A549 (cell line): ENCODE results near the gene MAP2K7. TPM values are rescaled to one million over a fixed set of nuclear protein-coding genes. Genes with fewer than 3 reads are reported as not detected.
A peak's percentile ranks its signal among the peaks of the same experiment; 100 is the strongest.

Source experiments
- ATAC-seq, 2 experiments: fragments of 200-7000 bp in 1 of 2; fragments of >200 bp in 1 of 2; cut with Nextera tagmentation in 1 of 2; cut with Tn5 transposase in 1 of 2; 3 replicates each; pipeline versions ENCODE4 v1.8.0 to v1.9.1; 2018 to 2020; ENCODE audit warnings: mild to moderate bottlenecking in 1 of 2, moderate library complexity in 1 of 2
- CTCF ChIA-PET: fragments of 300-600 bp; sonication (Branson Sonifier 250); formaldehyde crosslinking; extraction: SDS; loops from one replicate; lab custom pipeline; 2021; ENCODE audit warnings: antibody characterized with exemption, inconsistent platforms; lab: Yijun Ruan, JAX
- POLR2A ChIA-PET: fragments of 350-600 bp; formaldehyde crosslinking; extraction: SDS; loops from one replicate; lab custom pipeline; 2021; ENCODE audit warnings: antibody characterized with exemption, inconsistent platforms; lab: Yijun Ruan, JAX
- DNase-seq, 2 experiments: peaks; one replicate each; pipeline versions ENCODE4 v3.0.0 to v3.0.0-alpha.2; 2011 to 2016; ENCODE audit warnings: low read depth in 1 of 2, low spot score in 1 of 2
- FAIRE-seq: peaks from 2 replicates; lab custom pipeline; 2011; peaks lifted over from hg19 to GRCh38; lab: Jason Lieb, UNC
- H3K27ac ChIP-seq, 2 experiments: fragments of >200 bp; sonication (Bioruptor Twin); formaldehyde crosslinking; 3 replicates each; pipeline ENCODE4 v1.5.1; 2016 to 2017
- H3K4me1 ChIP-seq: fragments of >200 bp; sonication (Bioruptor Twin); formaldehyde crosslinking; 3 replicates; pipeline ENCODE4 v1.6.1; 2016
- H3K4me2 ChIP-seq: fragments of >200 bp; sonication (Bioruptor Twin); formaldehyde crosslinking; 3 replicates; pipeline ENCODE4 v1.6.1; 2016
- H3K4me3 ChIP-seq: fragments of >200 bp; sonication (Bioruptor Twin); formaldehyde crosslinking; 3 replicates; pipeline ENCODE4 v1.5.1; 2016
- H3K9me3 ChIP-seq: fragments of >200 bp; sonication (Bioruptor Twin); formaldehyde crosslinking; 3 replicates; pipeline ENCODE4 v1.6.1; 2016
- BHLHE40 ChIP-seq: IDR thresholded peaks from 2 replicates; pipeline ENCODE4 v1.6.1; 2012; ENCODE audit warnings: low read depth, low read length, inconsistent platforms
- CEBPB ChIP-seq, 2 experiments: fragments of >200 bp in 1 of 2; sonication (Bioruptor Twin) in 1 of 2; formaldehyde crosslinking in 1 of 2; IDR thresholded peaks; 2 replicates each; pipeline ENCODE4 v1.6.1; 2012 to 2016
- CHD4 ChIP-seq: fragments of 200-600 bp; sonication (generic); IDR thresholded peaks from 2 replicates; pipeline ENCODE4 v1.6.1; 2016; ENCODE audit warnings: antibody characterized with exemption, mild to moderate bottlenecking, borderline replicate concordance
- CTCF ChIP-seq: fragments of >200 bp; sonication (Bioruptor Twin); formaldehyde crosslinking; IDR thresholded peaks from 3 replicates; pipeline ENCODE4 v1.5.1; 2016
- EHF ChIP-seq: fragments of 250-450 bp; sonication (Bioruptor Pico); IDR thresholded peaks from 2 replicates; pipeline ENCODE4 v1.5.0; 2020; ENCODE audit warnings: mild to moderate bottlenecking
- FOSL2 ChIP-seq, 2 experiments: fragments of 450-650 bp in 1 of 2; fragments of >200 bp in 1 of 2; sonication (Bioruptor Twin) in 1 of 2; formaldehyde crosslinking; IDR thresholded peaks; 2 replicates each; pipeline versions ENCODE4 v1.5.0 to v1.6.1; 2016 to 2020; ENCODE audit warnings: mild to moderate bottlenecking in 1 of 2, moderate library complexity in 1 of 2
- FOXS1 ChIP-seq: fragments of 250-450 bp; sonication (Bioruptor Pico); IDR thresholded peaks from 2 replicates; pipeline ENCODE4 v1.5.0; 2020; ENCODE audit warnings: mild to moderate bottlenecking, moderate library complexity
- HDAC2 ChIP-seq: fragments of 200-600 bp; sonication (generic); IDR thresholded peaks from 2 replicates; pipeline ENCODE4 v1.6.1; 2016
- HES2 ChIP-seq: fragments of >200 bp; sonication (Bioruptor Twin); formaldehyde crosslinking; IDR thresholded peaks from 2 replicates; pipeline ENCODE4 v1.6.1; 2016
- HOXB5 ChIP-seq: fragments of 250-450 bp; sonication (Bioruptor Pico); IDR thresholded peaks from 2 replicates; pipeline ENCODE4 v1.5.0; 2020; ENCODE audit warnings: mild to moderate bottlenecking, moderate library complexity
- MAX ChIP-seq: IDR thresholded peaks from 2 replicates; pipeline ENCODE4 v1.6.1; 2012
- MYC ChIP-seq: IDR thresholded peaks from 2 replicates; pipeline ENCODE4 v1.6.1; 2012; ENCODE audit warnings: mild to moderate bottlenecking, inconsistent platforms, low read length, improper control_type of control experiment, borderline replicate concordance
- NFE2L2 ChIP-seq: fragments of 150-350 bp; conservative IDR thresholded peaks from 2 replicates; pipeline ENCODE4 v1.6.1; 2014; ENCODE audit warnings: low read length
- NR3C1 ChIP-seq: fragments of >200 bp; sonication (Bioruptor Twin); formaldehyde crosslinking; IDR thresholded peaks from 3 replicates; pipeline ENCODE4 v1.6.1; 2017
- PHF8 ChIP-seq: fragments of 200-600 bp; sonication (generic); IDR thresholded peaks from 2 replicates; pipeline ENCODE4 v1.6.1; 2016; ENCODE audit warnings: low read depth, mild to moderate bottlenecking, antibody characterized with exemption, moderate library complexity, borderline replicate concordance
- POLR2A ChIP-seq: IDR thresholded peaks from 2 replicates; pipeline ENCODE4 v1.6.1; 2012; ENCODE audit warnings: mild to moderate bottlenecking, low read length
- RARB ChIP-seq: fragments of 250-450 bp; sonication (Bioruptor Pico); IDR thresholded peaks from 2 replicates; pipeline ENCODE4 v1.8.0; 2021; ENCODE audit warnings: mild to moderate bottlenecking, moderate library complexity
- RNF2 ChIP-seq: fragments of 200-600 bp; sonication (generic); IDR thresholded peaks from 2 replicates; pipeline ENCODE4 v1.6.1; 2016; ENCODE audit warnings: low read depth, mild to moderate bottlenecking, antibody characterized with exemption, moderate library complexity, borderline replicate concordance
- SREBF2 ChIP-seq: fragments of 450-650 bp; IDR thresholded peaks from 2 replicates; pipeline ENCODE4 v1.6.1; 2014; ENCODE audit warnings: mild to moderate bottlenecking, moderate library complexity
- TFCP2L1 ChIP-seq: fragments of 250-450 bp; sonication (Bioruptor Pico); IDR thresholded peaks from 2 replicates; pipeline ENCODE4 v1.5.0; 2021; ENCODE audit warnings: mild to moderate bottlenecking
- ZC3H11A ChIP-seq: fragments of 450-650 bp; IDR thresholded peaks from 2 replicates; pipeline ENCODE4 v1.6.1; 2014; ENCODE audit warnings: antibody characterized with exemption, mild to moderate bottlenecking
- ZSCAN20 ChIP-seq: fragments of 250-450 bp; sonication (Bioruptor Pico); IDR thresholded peaks from 2 replicates; pipeline ENCODE4 v1.8.0; 2022; ENCODE audit warnings: mild to moderate bottlenecking, moderate library complexity
- WGBS: methylation state at CpG from one replicate; pipeline ENCODE4 v1.1.6; 2017; ENCODE audit errors: missing lambda C conversion rate; 5-methylcytosine and 5-hydroxymethylcytosine counted together
- polyA plus RNA-seq, 4 experiments: library from polyadenylated mRNA; depleted of rRNA in 3 of 4; stranded (reverse); fragments of >200 nt; fragmentation: RNase III in 1 of 4; extraction: RNeasy Plus Mini Kit Qiagen cat#74134 plus additional on column Dnase treatment in 1 of 4; gene quantifications; 2 replicates in 3 of 4; 3 replicates in 1 of 4; pipeline ENCODE4 v1.2.3, GENCODE V29; 2011 to 2017

Gene MAP2K7
- polyA plus RNA-seq, 2 of the 4 experiments (the other 2 are of a cell fraction): 5.5 to 19.4 TPM

- Histone ChIP-seq H3K4me2 (no peak overlapping the region), H3K9me3 (no peaks in the 10 kb centered on the region), H3K4me1 (0 out of 3 replicates have a peak, but pooled peaks cover 3% of the 10 kb centered on the region), H3K4me3 (no peak overlapping the region), H3K27ac (no peak overlapping the region)
- POLR2A ChIA-PET: no interaction called here
- 25% methylated on average over 3 of the region's 3 CpGs for WGBS
- DNase-seq: no peak
- no peak for TF ChIP-seq NR3C1
- TF ChIP-seq RARB (CRISPR knock-in tag): no peak
- no peak for TF ChIP-seq PHF8
- TF ChIP-seq FOSL2 (IDR thresholded peaks at IDR 0.05): no peak
- TF ChIP-seq FOSL2 (CRISPR knock-in tag; IDR thresholded peaks at IDR 0.05): no peak
- TF ChIP-seq EHF (CRISPR knock-in tag): no peak
- TF ChIP-seq NFE2L2: no peak
- TF ChIP-seq TFCP2L1 (CRISPR knock-in tag): no peak
- TF ChIP-seq MYC: no peak
- no peak for TF ChIP-seq CHD4
- no peak for TF ChIP-seq HES2
- TF ChIP-seq FOXS1 (CRISPR knock-in tag): no peak
- no peak for TF ChIP-seq BHLHE40
- no peak for TF ChIP-seq CTCF
- no peak for ATAC-seq
- CTCF ChIA-PET: interaction anchor here (2.1 kb wide), 1 partner anchor 13 kb away, joined by 10 read pairs; no protein-coding TSS in a partner anchor
- FAIRE-seq: no peak
Observed at GRCh38 chr19:7881910-7882309, 21.8 kb upstream of the MAP2K7 start.

GRCh38 chr19:7883105-7883504 is 20.6 kb upstream of the MAP2K7 start:
- ATAC-seq (no peak), DNase-seq (no peak), FAIRE-seq (no peak)
- Histone ChIP-seq H3K4me2 (no peak overlapping the region), H3K27ac (no peak overlapping the region), H3K4me1 (no peaks in the 10 kb centered on the region), H3K9me3 (no peaks in the 10 kb centered on the region), H3K4me3 (no peak overlapping the region)
- CTCF ChIA-PET: interaction anchor here (0.9 to 2.1 kb wide), 3 partner anchors 12 to 19 kb away, joined by 3 to 10 read pairs (median 5); no protein-coding TSS in a partner anchor
- WGBS: 100% methylated on average over 4 of the region's 4 CpGs
- TF ChIP-seq HDAC2 (no peak), HOXB5 (CRISPR knock-in tag) (no peak), POLR2A (no peak), CEBPB (IDR thresholded peaks at IDR 0.05) (no peak), ZSCAN20 (no peak), ZC3H11A (no peak), MAX (no peak), RNF2 (no peak), SREBF2 (no peak), FOSL2 (IDR thresholded peaks at IDR 0.05) (no peak), FOSL2 (CRISPR knock-in tag; IDR thresholded peaks at IDR 0.05) (no peak)
- POLR2A ChIA-PET: no interaction called here

GRCh38 chr19:7883796-7884570 is 19.7 kb upstream of the MAP2K7 start:
- Histone ChIP-seq H3K4me1 (no peaks in the 10 kb centered on the region), H3K4me2 (no peak overlapping the region), H3K9me3 (no peaks in the 10 kb centered on the region), H3K27ac (no peak overlapping the region), H3K4me3 (no peak overlapping the region)
- ATAC-seq (no peak), FAIRE-seq (no peak), DNase-seq (no peak)
- ChIA-PET CTCF (interaction anchor here (0.9 to 1.1 kb wide), 2 partner anchors 13 to 18 kb away, joined by 3 to 5 read pairs; no protein-coding TSS in a partner anchor), POLR2A (no interaction called here)
- WGBS: 71% methylated on average over 2 of the region's 2 CpGs
- TF ChIP-seq ZC3H11A (peak; percentile 19; the same call in 1 of the 2 replicates), ZSCAN20 (no peak)
